Heart left ventricle (tissue), 16 donors: Measurements from ENCODE around the gene KLHL15. TPM values are rescaled to one million over a fixed set of nuclear protein-coding genes. Genes with fewer than 3 reads are reported as not detected.

ENCODE experiments used
- ATAC-seq, 4 donors: fragments of 200-7000 bp; cut with Tn5 transposase; one replicate each; pipeline ENCODE4 v1.9.1; 2020 to 2022; ENCODE audit warnings: moderate library complexity in 4 of 4, mild to moderate bottlenecking in 3 of 4, moderate number of reproducible peaks in 1 of 4
- DNase-seq, 5 donors: peaks; one replicate each; pipeline ENCODE4 v3.0.0-alpha.2; 2020
- H3K27ac ChIP-seq, 12 donors: fragments of 200-600 bp; sonication (generic) in 4 of 12; one replicate each; pipeline versions ENCODE4 v1.5.0 to v1.8.0; 2016 to 2022; ENCODE audit warnings: mild to moderate bottlenecking in 2 of 12
- H3K27me3 ChIP-seq, 9 donors: fragments of 200-600 bp; sonication (generic) in 2 of 9; one replicate each; pipeline versions ENCODE4 v1.5.1 to v1.8.0; 2016 to 2022; ENCODE audit warnings: mild to moderate bottlenecking in 3 of 9
- H3K36me3 ChIP-seq, 9 donors: fragments of 200-600 bp; sonication (generic) in 2 of 9; one replicate each; pipeline versions ENCODE4 v1.5.0 to v1.8.0; 2018 to 2022; ENCODE audit warnings: mild to moderate bottlenecking in 2 of 9
- H3K4me1 ChIP-seq, 12 donors: fragments of 200-600 bp; sonication (generic) in 4 of 12; one replicate each; pipeline versions ENCODE4 v1.5.0 to v1.8.0; 2016 to 2022; ENCODE audit warnings: mild to moderate bottlenecking in 3 of 12
- H3K4me3 ChIP-seq, 12 donors: fragments of 200-600 bp; sonication (generic) in 4 of 12; one replicate each; pipeline versions ENCODE4 v1.5.0 to v1.8.0; 2017 to 2022; ENCODE audit warnings: mild to moderate bottlenecking in 9 of 12, moderate library complexity in 4 of 12
- H3K9me3 ChIP-seq, 12 donors: fragments of 200-600 bp; sonication (generic) in 4 of 12; one replicate each; pipeline versions ENCODE4 v1.5.0 to v1.8.0; 2016 to 2022; ENCODE audit warnings: mild to moderate bottlenecking in 1 of 12
- CTCF ChIP-seq, 12 donors: fragments of 200-600 bp; sonication (generic) in 4 of 12; IDR thresholded peaks; one replicate each; pipeline versions ENCODE4 v1.5.0 to v1.8.0; 2018 to 2022; ENCODE audit warnings: antibody characterized with exemption in 12 of 12, mild to moderate bottlenecking in 5 of 12
- POLR2A ChIP-seq, 2 donors: fragments of 450-650 bp; IDR thresholded peaks; one replicate each; pipeline ENCODE4 v1.6.1; 2017; ENCODE audit warnings: antibody characterized with exemption in 2 of 2, mild to moderate bottlenecking in 2 of 2, moderate library complexity in 2 of 2
- WGBS, 4 donors: extraction: QIAGEN DNeasy Blood & Tissue Kit in 2 of 4; methylation state at CpG; one replicate each; pipeline versions ENCODE4 v1.1.5 to v1.1.7; 2013 to 2018; 5-methylcytosine and 5-hydroxymethylcytosine counted together
- intact Hi-C, 10 donors: fragments of 100-400 bp; cut with DNase I; formaldehyde crosslinking; loops; one replicate each; pipeline versions ENCODE4 v1.11.1 to v1.14.2; 2022
- polyA plus RNA-seq, 2 donors: library from polyadenylated mRNA; stranded (reverse); fragments of 200-250 nt; gene quantifications; one replicate each; pipeline ENCODE4 v1.2.3, GENCODE V29; 2013
- total RNA-seq, 9 donors: library from RNA; depleted of rRNA in 2 of 9; stranded (reverse); fragments of >200 nt in 2 of 9; fragmentation: NEBNext Ultra II Directional in 3 of 9; extraction: Animal tissue kit (Norgen Biotek cat#: 25700) in 3 of 9; gene quantifications; one replicate each; pipeline versions ENCODE4 v1.1.0 to v1.2.4, GENCODE V29; 2016 to 2023
- donor health status: ischemic (EF 13 %, LVEDD 7.1; RV severe dilation, severe dysfunction).
- donor health status: healthy with polysubstance abuse.
- donor health status: DM: no; HTN: yes; CAD: no.
- donor health status: DM: no; HTN: no; CAD: no.
- donor health status: ischemic (EF 25% LVEDD 6.9; RV normal size, moderate dysfunction).
- donor health status: ischemic (EF 25% LVEDD 5.7; RV mildly dilated, moderate dysfunction).
- donor health status: healthy.
- donor health status: DM: yes; HTN: yes; CAD: no.
- donor health status: ischemic (EF 35%, LVEDD 5.7; RV mildly dilated, moderate dysfunction).
- donor health status: nonischemic (EF 11% LVEDD 7.7; RV severe dilation, severe dysfunction).
- donor health status: DM: yes; HTN: yes; CAD: no.
- donor health status: PGD.
- donor health status: ischemic (EF 29% LVEDD 5.4; RV normal size, mild dysfunction).
- donor health status: nonischemic (EF 23%, LVEDD 6.1; RV moderate dilation, normal function).

The KLHL15 gene
- total and polyA plus RNA-seq, 11 donors, result 1.4 to 8.4 (median 6.2) TPM

- DNase-seq, result no peak
- Histone ChIP-seq H3K36me3 (no peaks in the 10 kb centered on the region), H3K4me3 (no peak overlapping the region), H3K27me3 (peaks cover 0 to 42% (median 0%) of the 10 kb centered on the region in 9 donors), H3K27ac (no peak overlapping the region), H3K4me1 (peaks cover 0 to 21% (median 4%) of the 10 kb centered on the region in 12 donors), H3K9me3 (no peaks in the 10 kb centered on the region)
- intact Hi-C loops, result no loop called here
- no peak for TF ChIP-seq CTCF (IDR thresholded peaks at IDR 0.05)
- TF ChIP-seq POLR2A (IDR thresholded peaks at IDR 0.05), result no peak
- no peak for ATAC-seq
- 89 to 99% (median 93%) methylated on average over 9 of the region's 9 CpGs for WGBS, 4 donors
Observed at GRCh38 chrX:24017674-24018073, 9.3 kb downstream of the KLHL15 start.

GRCh38 chrX:24014388-24015018, 12.5 kb downstream of the KLHL15 start:
- Histone ChIP-seq H3K27ac (peak overlapping the region in 5 of 12 donors; percentile 13 to 54 (median 32)), H3K4me3 (no peak overlapping the region), H3K9me3 (no peaks in the 10 kb centered on the region), H3K27me3 (peaks cover 0 to 41% (median 0%) of the 10 kb centered on the region in 9 donors), H3K36me3 (no peaks in the 10 kb centered on the region), H3K4me1 (peaks cover 0 to 10% (median 0%) of the 10 kb centered on the region in 12 donors)
- ATAC-seq, result peak in 3 of 4 donors; percentile 68 to 75 (median 70)
- DNase-seq, result peak in 1 of 5 donors; percentile 5
- 37 to 43% (median 41%) methylated on average over 5 of the region's 5 CpGs for WGBS, 4 donors
- intact Hi-C loops, result no loop called here
- no peak for TF ChIP-seq POLR2A (IDR thresholded peaks at IDR 0.05)
- no peak for TF ChIP-seq CTCF (IDR thresholded peaks at IDR 0.05)

- H3K4me1 ChIP-seq, result peaks cover 0 to 6% (median 0%) of the 10 kb centered on the region in 12 donors
- H3K27me3 ChIP-seq, result peaks cover 0 to 51% (median 0%) of the 10 kb centered on the region in 9 donors
- TF ChIP-seq CTCF (IDR thresholded peaks at IDR 0.05) (no peak), POLR2A (IDR thresholded peaks at IDR 0.05) (no peak)
- 88 to 96% (median 93%) methylated on average over 1 of the region's 1 CpG for WGBS, 4 donors
- ATAC-seq (no peak), DNase-seq (no peak)
- H3K36me3 ChIP-seq, result no peaks in the 10 kb centered on the region
- intact Hi-C loops, result no loop called here
- no peak overlapping the region for H3K27ac ChIP-seq
- no peaks in the 10 kb centered on the region for H3K9me3 ChIP-seq
- H3K4me3 ChIP-seq, result no peak overlapping the region
Observed at GRCh38 chrX:24012266-24012665, 14.7 kb downstream of the KLHL15 start.

DNA sequence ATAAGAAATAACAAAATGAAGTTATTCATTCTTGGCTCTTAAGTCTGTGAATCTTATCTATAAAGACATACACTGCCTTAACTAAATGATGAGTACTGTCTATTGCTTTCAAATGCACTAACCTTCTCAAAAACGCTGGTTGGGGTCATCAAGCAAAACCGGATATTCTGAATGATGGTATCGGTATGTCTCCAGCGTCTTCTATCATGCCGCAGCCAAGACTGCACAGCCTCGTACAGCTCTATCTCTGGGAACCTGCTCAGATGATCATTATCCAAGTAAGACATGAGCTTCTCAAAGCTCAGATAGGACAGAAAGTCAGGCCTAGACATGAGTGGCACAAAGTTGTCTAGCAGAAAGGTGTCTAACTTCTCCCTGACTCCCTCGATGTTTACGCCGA, 21.1 kb downstream of the KLHL15 start:
- no peak overlapping the region for H3K4me3 ChIP-seq
- intact Hi-C loops, result no loop called here
- ATAC-seq (no peak), DNase-seq (no peak)
- H3K27ac ChIP-seq, result no peak overlapping the region
- H3K4me1 ChIP-seq, result no peaks in the 10 kb centered on the region
- H3K36me3 ChIP-seq, result peaks cover 0 to 18% (median 12%) of the 10 kb centered on the region in 9 donors
- H3K9me3 ChIP-seq, result no peaks in the 10 kb centered on the region
- TF ChIP-seq CTCF (IDR thresholded peaks at IDR 0.05), result no peak
- no peak for TF ChIP-seq POLR2A (IDR thresholded peaks at IDR 0.05)
- 84 to 92% (median 89%) methylated on average over 9 of the region's 9 CpGs for WGBS, 4 donors
- H3K27me3 ChIP-seq, result peaks cover 0 to 40% (median 0%) of the 10 kb centered on the region in 9 donors
